Measurements from ENCODE around the gene FIBP.

Gene FIBP

GRCh38 chr11:65883786-65884715 lies 4.2 kb downstream of the FIBP start:
- H3K79me2 ChIP-seq (ENCODE audit: insufficient read depth, low read depth): peaks cover 7% of the 10 kb centered on the region; the same call in 1 of the 2 replicates
- no peak overlapping the region for H2AFZ ChIP-seq (ENCODE audit: low read depth)
- peaks cover 28% of the 10 kb centered on the region for H3K4me1 ChIP-seq (ENCODE audit: low read depth, poor library complexity, severe bottlenecking)
- H3K27me3 ChIP-seq (ENCODE audit: insufficient read depth, low read depth): no peaks in the 10 kb centered on the region
- TF ChIP-seq CTCF (conservative IDR thresholded peaks at IDR 0.05; ENCODE audit: low read depth, low read length): no peak
- H3K36me3 ChIP-seq (ENCODE audit: insufficient read depth): no peaks in the 10 kb centered on the region
- no peak overlapping the region for H3K9ac ChIP-seq
- no peak overlapping the region for H3K27ac ChIP-seq
- H3K4me2 ChIP-seq: no peak overlapping the region
- H3K4me3 ChIP-seq (IDR thresholded peaks at IDR 0.05; ENCODE audit: insufficient read depth, low read depth, low read length): no peak overlapping the region
- no peaks in the 10 kb centered on the region for H4K20me1 ChIP-seq (ENCODE audit: insufficient read depth)

- Histone ChIP-seq H3K27me3 (ENCODE audit: insufficient read depth, low read depth) (no peaks in the 10 kb centered on the region), H2AFZ (ENCODE audit: low read depth) (no peak overlapping the region), H3K9ac (no peak overlapping the region), H3K4me3 (IDR thresholded peaks at IDR 0.05; ENCODE audit: insufficient read depth, low read depth, low read length) (no peak overlapping the region), H3K4me1 (ENCODE audit: low read depth, poor library complexity, severe bottlenecking) (peaks cover 23% of the 10 kb centered on the region), H4K20me1 (ENCODE audit: insufficient read depth) (no peaks in the 10 kb centered on the region), H3K4me2 (no peak overlapping the region), H3K79me2 (ENCODE audit: insufficient read depth, low read depth) (peaks cover 7% of the 10 kb centered on the region; the same call in 1 of the 2 replicates), H3K36me3 (ENCODE audit: insufficient read depth) (no peaks in the 10 kb centered on the region), H3K27ac (no peak overlapping the region)
- no peak for TF ChIP-seq CTCF (conservative IDR thresholded peaks at IDR 0.05; ENCODE audit: low read depth, low read length)
These were observed 5.1 kb downstream of the FIBP start for GRCh38 chr11:65883058-65883761.

- Histone ChIP-seq H3K4me3 (IDR thresholded peaks at IDR 0.05; ENCODE audit: insufficient read depth, low read depth, low read length) (no peak overlapping the region), H2AFZ (ENCODE audit: low read depth) (no peak overlapping the region), H3K27me3 (ENCODE audit: insufficient read depth, low read depth) (no peaks in the 10 kb centered on the region), H3K27ac (no peak overlapping the region), H3K4me1 (ENCODE audit: low read depth, poor library complexity, severe bottlenecking) (peaks cover 19% of the 10 kb centered on the region), H3K9ac (no peak overlapping the region), H3K79me2 (ENCODE audit: insufficient read depth, low read depth) (0 out of 2 replicates have a peak, but pooled peaks cover 2% of the 10 kb centered on the region), H3K36me3 (ENCODE audit: insufficient read depth) (no peaks in the 10 kb centered on the region), H3K4me2 (no peak overlapping the region), H4K20me1 (ENCODE audit: insufficient read depth) (no peaks in the 10 kb centered on the region)
- no peak for TF ChIP-seq CTCF (conservative IDR thresholded peaks at IDR 0.05; ENCODE audit: low read depth, low read length)
These were observed 5.9 kb downstream of the FIBP start for GRCh38 chr11:65882120-65883057.

- Histone ChIP-seq H2AFZ (ENCODE audit: low read depth) (no peak overlapping the region), H3K4me3 (IDR thresholded peaks at IDR 0.05; ENCODE audit: insufficient read depth, low read depth, low read length) (no peak overlapping the region), H3K27me3 (ENCODE audit: insufficient read depth, low read depth) (no peaks in the 10 kb centered on the region), H3K27ac (no peak overlapping the region), H3K79me2 (ENCODE audit: insufficient read depth, low read depth) (no peaks in the 10 kb centered on the region), H3K36me3 (ENCODE audit: insufficient read depth) (no peaks in the 10 kb centered on the region), H4K20me1 (ENCODE audit: insufficient read depth) (no peaks in the 10 kb centered on the region), H3K4me1 (ENCODE audit: low read depth, poor library complexity, severe bottlenecking) (peaks cover 12% of the 10 kb centered on the region), H3K9ac (no peak overlapping the region), H3K4me2 (no peak overlapping the region)
- TF ChIP-seq CTCF (conservative IDR thresholded peaks at IDR 0.05; ENCODE audit: low read depth, low read length): no peak
These were observed 7.3 kb downstream of the FIBP start for GRCh38 chr11:65880844-65881421.

Data from KMS-11 (cell line).